Chondrocyte (in vitro differentiated cells): Measurements from ENCODE around the gene PRAMEF9. TPM values are rescaled to one million over a fixed set of nuclear protein-coding genes. Genes with fewer than 3 reads are reported as not detected.

ENCODE experiments used
- DNase-seq: peaks from one replicate; pipeline ENCODE4 v3.0.0; 2021; ENCODE audit warnings: mixed read lengths, low spot score
- H3K27ac Mint-ChIP-seq: one replicate; pipeline ENCODE4 v1.8.0; 2021; ENCODE audit warnings: mild to moderate bottlenecking, moderate library complexity, mixed read lengths; ENCODE audit not compliant: unreplicated experiment
- H3K27me3 Mint-ChIP-seq: 2 replicates; pipeline ENCODE4 v1.8.0; 2021; ENCODE audit warnings: low read depth, mixed read lengths
- H3K36me3 Mint-ChIP-seq: 2 replicates; pipeline ENCODE4 v1.8.0; 2021; ENCODE audit warnings: low read depth, mixed read lengths
- H3K4me1 Mint-ChIP-seq: 2 replicates; pipeline ENCODE4 v1.8.0; 2021; ENCODE audit warnings: low read depth, mild to moderate bottlenecking, mixed read lengths
- H3K4me3 Mint-ChIP-seq: one replicate; pipeline ENCODE4 v1.8.0; 2021; ENCODE audit warnings: mild to moderate bottlenecking, moderate library complexity, mixed read lengths; ENCODE audit not compliant: unreplicated experiment
- H3K9me3 Mint-ChIP-seq: 2 replicates; pipeline ENCODE4 v1.8.0; 2021; ENCODE audit warnings: low read depth, mixed read lengths
- CTCF ChIP-seq: fragments of 200-600 bp; sonication (generic); IDR thresholded peaks from 2 replicates; pipeline ENCODE4 v1.5.0; 2021; ENCODE audit warnings: antibody characterized with exemption, mild to moderate bottlenecking, moderate library complexity
- total RNA-seq: library from RNA; stranded (reverse); gene quantifications from 3 replicates; pipeline ENCODE4 v1.2.1, GENCODE V29; 2021

PRAMEF9 gene
- total RNA-seq, 1 donor from 2014 or later = not detected

DNA sequence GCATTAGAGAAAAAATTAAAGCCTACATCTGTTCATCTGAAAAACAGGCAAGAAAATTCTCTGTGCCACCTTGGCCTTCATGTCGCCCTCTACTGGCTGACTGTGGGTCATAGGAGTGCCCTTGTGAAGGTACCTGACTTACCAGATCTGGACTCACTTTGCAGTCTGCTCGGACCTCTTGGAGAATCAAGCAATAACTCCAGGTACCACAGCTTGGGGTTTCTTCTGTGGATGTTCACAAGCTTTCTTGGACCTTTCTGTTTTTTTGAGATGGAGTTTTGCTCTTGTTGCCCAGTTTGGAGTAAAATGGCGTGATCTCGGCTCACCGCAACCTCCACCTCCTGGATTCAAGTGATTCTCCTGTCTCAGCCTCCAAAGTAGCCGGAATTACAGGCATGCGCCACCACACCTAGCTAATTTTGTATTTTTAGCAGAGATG lies 56.7 kb downstream of the PRAMEF9 start:
- H3K27me3 Mint-ChIP-seq = no peaks in the 10 kb centered on the region
- no peak for DNase-seq
- no peak for TF ChIP-seq CTCF
- no peaks in the 10 kb centered on the region for H3K36me3 Mint-ChIP-seq
- no peaks in the 10 kb centered on the region for H3K4me1 Mint-ChIP-seq
- peaks cover 37% of the 10 kb centered on the region for H3K9me3 Mint-ChIP-seq
- H3K4me3 Mint-ChIP-seq = no peak overlapping the region
- H3K27ac Mint-ChIP-seq = no peak overlapping the region

Other genes with a start within 250 kb of the PRAMEF9 start
- not detected in 3 replicates for gene PRAMEF6, start 224.3 kb upstream of the PRAMEF9 start, total RNA-seq
- gene PRAMEF27, start 115.3 kb upstream of the PRAMEF9 start, total RNA-seq = not detected in 3 replicates
- not detected in 3 replicates for gene HNRNPCL3, start 111.1 kb upstream of the PRAMEF9 start, total RNA-seq
- gene PRAMEF25, start 101.1 kb upstream of the PRAMEF9 start, total RNA-seq = not detected in 3 replicates
- gene HNRNPCL2, start 55.0 kb upstream of the PRAMEF9 start, total RNA-seq = not detected in 3 replicates
- not detected in 3 replicates for gene PRAMEF26, start 15.8 kb upstream of the PRAMEF9 start, total RNA-seq
- gene HNRNPCL4, start 6.2 kb upstream of the PRAMEF9 start, total RNA-seq = not detected in 3 replicates
- not detected in 3 replicates for gene PRAMEF13, start 29.6 kb downstream of the PRAMEF9 start, total RNA-seq
- gene PRAMEF18, start 54.3 kb downstream of the PRAMEF9 start, total RNA-seq = not detected in 3 replicates
- gene PRAMEF5, start 82.3 kb downstream of the PRAMEF9 start, total RNA-seq = not detected in 3 replicates
- gene PRAMEF8, start 113.3 kb downstream of the PRAMEF9 start, total RNA-seq = not detected in 3 replicates
- not detected in 3 replicates for gene PRAMEF33, start 131.7 kb downstream of the PRAMEF9 start, total RNA-seq
- gene PRAMEF15, start 143.7 kb downstream of the PRAMEF9 start, total RNA-seq = not detected in 3 replicates
- not detected in 3 replicates for gene PRAMEF14, start 175.3 kb downstream of the PRAMEF9 start, total RNA-seq
- not detected in 3 replicates for gene PRAMEF19, start 200.1 kb downstream of the PRAMEF9 start, total RNA-seq
- gene PRAMEF17, start 217.8 kb downstream of the PRAMEF9 start, total RNA-seq = not detected in 3 replicates
- gene PRAMEF20, start 238.6 kb downstream of the PRAMEF9 start, total RNA-seq = not detected in 3 replicates